Uterus (tissue), 4 donors: ENCODE results near the gene CYP27C1. TPM values are rescaled to one million over a fixed set of nuclear protein-coding genes. Genes with fewer than 3 reads are reported as not detected.
"Not testable (repeated sequence)": the region's sequence is repeated elsewhere in the genome, so short reads cannot be mapped to it uniquely, and the experiment has no call there.

Experiments
- DNase-seq, 2 donors: peaks; one replicate each; pipeline ENCODE4 v3.0.0-alpha.2; 2019 to 2020
- H3K27ac ChIP-seq, 2 donors: fragments of 200-600 bp; sonication (generic); 1 replicate in 1 of 2; 2 replicates in 1 of 2; pipeline ENCODE4 v1.5.1; 2016 to 2018
- H3K27me3 ChIP-seq, 2 donors: fragments of 200-600 bp; sonication (generic); one replicate each; pipeline ENCODE4 v1.5.1; 2018 to 2019; ENCODE audit warnings: control low read depth in 1 of 2
- H3K36me3 ChIP-seq, 2 donors: fragments of 200-600 bp; sonication (generic); one replicate each; pipeline ENCODE4 v1.5.1; 2019; ENCODE audit warnings: control low read depth in 1 of 2
- H3K4me1 ChIP-seq, 2 donors: fragments of 200-600 bp; sonication (generic); one replicate each; pipeline ENCODE4 v1.5.1; 2018 to 2019; ENCODE audit warnings: control low read depth in 1 of 2
- H3K4me3 ChIP-seq, 2 donors: fragments of 200-600 bp; sonication (generic); 1 replicate in 1 of 2; 2 replicates in 1 of 2; pipeline ENCODE4 v1.5.1; 2018 to 2019; ENCODE audit warnings: mild to moderate bottlenecking in 1 of 2
- H3K9me3 ChIP-seq, 2 donors: fragments of 200-600 bp; sonication (generic); one replicate each; pipeline ENCODE4 v1.5.1; 2019; ENCODE audit warnings: control low read depth in 1 of 2
- POLR2A ChIP-seq, 2 donors: fragments of 450-650 bp; IDR thresholded peaks; one replicate each; pipeline ENCODE4 v1.6.1; 2016; ENCODE audit warnings: antibody characterized with exemption in 2 of 2, mild to moderate bottlenecking in 1 of 2, moderate library complexity in 1 of 2
- intact Hi-C: fragments of 100-400 bp; cut with DNase I; formaldehyde crosslinking; loops from one replicate; pipeline ENCODE4 v1.15.1; 2023; ENCODE audit warnings: low total_unique reads
- total RNA-seq, 4 donors: library from RNA; depleted of rRNA in 3 of 4; stranded (reverse); fragments of >200 nt in 3 of 4; gene quantifications; one replicate each; pipeline versions ENCODE4 v1.1.0 to v1.2.4, GENCODE V29; 2014 to 2023
- TF ChIP-seq, protein P1 (sequence below), 4 experiments: fragments of 200-600 bp in 2 of 4; fragments of 450-650 bp in 2 of 4; sonication (generic) in 2 of 4; IDR thresholded peaks; one replicate each; pipeline ENCODE4 v1.5.1; 2016 to 2019; ENCODE audit warnings: antibody characterized with exemption in 4 of 4, mild to moderate bottlenecking in 2 of 4, moderate library complexity in 1 of 4
- donor health status: DM: yes; HTN: yes; CAD: no.

The CYP27C1 gene
- total RNA-seq, 4 donors from 2014 or later = 1.2 to 7.1 TPM; not detected in 2

DNA sequence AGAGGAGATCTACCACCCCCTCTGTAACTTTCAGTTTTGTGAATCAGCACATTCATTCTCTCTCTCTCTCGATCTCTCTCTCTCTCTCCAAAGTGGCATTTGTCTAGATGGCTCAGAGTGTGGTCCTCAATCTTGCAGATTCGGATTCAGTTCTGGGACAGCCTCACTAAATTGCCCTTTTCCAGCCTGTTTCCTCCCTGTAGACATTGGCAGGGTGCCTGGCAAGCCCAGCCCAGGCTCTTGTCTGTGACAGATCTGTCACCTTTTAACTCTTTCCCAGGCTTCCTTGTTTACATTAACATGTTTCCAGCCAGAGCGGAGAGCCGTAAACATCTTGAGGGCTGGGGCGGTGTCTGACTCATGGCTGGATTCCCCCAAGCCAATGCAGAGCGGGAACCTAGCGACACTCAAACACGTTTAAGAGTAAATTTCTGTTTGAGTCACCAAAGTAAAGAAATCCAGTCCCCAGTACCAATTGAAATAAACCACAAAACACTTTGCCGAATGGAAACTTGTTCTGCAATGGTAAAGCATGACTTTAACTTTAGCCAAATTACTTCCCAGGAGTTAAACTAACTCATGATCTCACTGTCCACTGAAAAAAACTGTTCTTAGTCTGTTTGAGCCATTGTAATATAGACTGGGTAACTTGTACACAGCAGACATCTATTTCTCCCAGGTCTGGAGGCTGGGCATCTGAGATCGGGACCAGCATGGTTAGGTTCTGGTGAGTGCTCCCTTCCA, 6.6 kb upstream of the CYP27C1 start:
- Histone ChIP-seq H3K9me3 (no peaks in the 10 kb centered on the region), H3K4me1 (no peaks in the 10 kb centered on the region), H3K4me3 (no peak overlapping the region), H3K27ac (no peak overlapping the region), H3K36me3 (no peaks in the 10 kb centered on the region), H3K27me3 (no peaks in the 10 kb centered on the region)
- intact Hi-C loops = no loop called here
- no peak for DNase-seq
- no peak for TF ChIP-seq POLR2A (IDR thresholded peaks at IDR 0.05)
- TF ChIP-seq, protein P1, sequence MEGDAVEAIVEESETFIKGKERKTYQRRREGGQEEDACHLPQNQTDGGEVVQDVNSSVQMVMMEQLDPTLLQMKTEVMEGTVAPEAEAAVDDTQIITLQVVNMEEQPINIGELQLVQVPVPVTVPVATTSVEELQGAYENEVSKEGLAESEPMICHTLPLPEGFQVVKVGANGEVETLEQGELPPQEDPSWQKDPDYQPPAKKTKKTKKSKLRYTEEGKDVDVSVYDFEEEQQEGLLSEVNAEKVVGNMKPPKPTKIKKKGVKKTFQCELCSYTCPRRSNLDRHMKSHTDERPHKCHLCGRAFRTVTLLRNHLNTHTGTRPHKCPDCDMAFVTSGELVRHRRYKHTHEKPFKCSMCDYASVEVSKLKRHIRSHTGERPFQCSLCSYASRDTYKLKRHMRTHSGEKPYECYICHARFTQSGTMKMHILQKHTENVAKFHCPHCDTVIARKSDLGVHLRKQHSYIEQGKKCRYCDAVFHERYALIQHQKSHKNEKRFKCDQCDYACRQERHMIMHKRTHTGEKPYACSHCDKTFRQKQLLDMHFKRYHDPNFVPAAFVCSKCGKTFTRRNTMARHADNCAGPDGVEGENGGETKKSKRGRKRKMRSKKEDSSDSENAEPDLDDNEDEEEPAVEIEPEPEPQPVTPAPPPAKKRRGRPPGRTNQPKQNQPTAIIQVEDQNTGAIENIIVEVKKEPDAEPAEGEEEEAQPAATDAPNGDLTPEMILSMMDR (IDR thresholded peaks at IDR 0.05) = no peak

DNA sequence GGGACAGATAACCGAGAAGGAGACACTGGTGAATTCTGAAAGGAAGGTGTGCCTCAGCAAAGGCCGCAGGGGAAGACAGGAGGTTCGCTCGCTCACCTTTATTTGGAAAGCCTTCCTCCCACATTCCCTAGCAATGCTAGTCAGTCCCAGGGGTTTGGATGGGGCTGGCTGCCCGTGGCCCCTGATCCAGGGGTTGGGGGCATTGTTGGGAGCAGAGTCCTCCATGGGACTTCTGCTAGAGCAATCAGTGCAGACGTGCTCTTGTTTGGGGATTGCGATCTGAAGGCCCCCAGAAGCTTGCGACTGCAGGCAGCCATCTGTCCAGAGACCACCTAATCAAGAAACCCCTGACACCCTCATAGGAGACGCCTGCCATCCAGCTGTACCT, 6.0 kb upstream of the CYP27C1 start:
- TF ChIP-seq POLR2A (IDR thresholded peaks at IDR 0.05) = no peak
- TF ChIP-seq, protein P1 (IDR thresholded peaks at IDR 0.05) = no peak
- no peak overlapping the region for H3K27ac ChIP-seq
- H3K27me3 ChIP-seq = no peaks in the 10 kb centered on the region
- H3K9me3 ChIP-seq = no peaks in the 10 kb centered on the region
- no peak for DNase-seq
- intact Hi-C loops = no loop called here
- H3K36me3 ChIP-seq = no peaks in the 10 kb centered on the region
- H3K4me3 ChIP-seq = no peak overlapping the region
- no peaks in the 10 kb centered on the region for H3K4me1 ChIP-seq

DNA sequence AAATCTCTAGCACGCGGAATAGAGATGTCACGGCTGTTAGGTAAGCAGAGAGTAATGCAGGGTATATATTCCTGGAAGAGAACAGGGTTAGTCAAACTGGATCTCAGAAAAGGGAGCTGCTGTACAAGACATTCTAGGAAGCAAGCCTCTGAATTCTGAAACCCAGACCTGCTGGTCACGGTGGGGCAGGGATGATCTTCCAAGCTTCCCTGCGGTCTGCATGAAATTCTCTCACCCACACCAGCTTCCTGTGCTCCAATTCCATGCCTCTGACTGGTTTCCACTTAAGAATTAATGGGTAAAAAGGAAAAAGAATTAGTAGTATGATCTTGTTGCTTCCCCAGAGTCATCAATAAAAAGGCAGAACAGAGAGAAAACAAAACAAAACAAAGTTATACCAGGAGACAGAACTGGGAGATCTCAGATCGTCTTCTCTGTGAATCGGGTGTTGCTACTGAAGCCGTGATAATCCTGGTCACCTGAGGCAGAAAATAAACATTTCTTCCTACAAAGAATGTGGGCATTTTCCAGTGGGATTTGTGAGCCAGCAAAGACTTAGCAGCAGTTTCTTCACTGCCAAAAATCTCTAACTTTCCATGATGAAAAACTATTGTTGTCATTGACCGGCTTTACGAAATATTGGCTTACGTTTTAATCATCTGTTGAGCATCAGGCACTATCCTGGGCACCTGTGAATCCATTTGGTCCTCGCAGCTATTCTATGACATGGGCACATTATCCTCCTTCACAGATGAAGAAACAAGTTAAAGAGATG, 5.3 kb upstream of the CYP27C1 start:
- Histone ChIP-seq H3K36me3 (no peaks in the 10 kb centered on the region), H3K4me1 (peaks cover 0 to 5% of the 10 kb centered on the region in 2 donors), H3K27ac (no peak overlapping the region), H3K4me3 (no peak overlapping the region), H3K27me3 (no peaks in the 10 kb centered on the region), H3K9me3 (no peaks in the 10 kb centered on the region)
- intact Hi-C loops = no loop called here
- DNase-seq = no peak
- TF ChIP-seq, protein P1 (IDR thresholded peaks at IDR 0.05) = no peak
- TF ChIP-seq POLR2A (IDR thresholded peaks at IDR 0.05) = no peak

DNA sequence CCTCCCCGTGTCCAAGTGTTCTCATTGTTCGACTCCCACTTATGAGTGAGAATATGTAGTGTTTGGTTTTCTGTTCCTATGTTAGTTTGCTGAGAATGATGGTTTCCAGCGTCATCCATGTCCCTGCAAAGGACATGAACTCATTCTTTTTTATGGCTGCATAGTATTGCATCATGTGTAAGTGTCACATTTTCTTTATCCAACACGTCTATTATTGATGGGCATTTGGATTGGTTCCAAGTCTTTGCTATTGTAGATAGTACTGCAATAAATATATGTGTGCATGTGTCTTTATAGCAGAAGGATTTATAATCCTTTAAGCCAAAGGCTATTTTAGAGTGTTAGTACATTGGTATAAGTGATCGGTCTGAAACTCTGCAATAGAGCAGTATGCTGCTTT, 4.0 kb upstream of the CYP27C1 start:
- H3K36me3 ChIP-seq, H3K27ac ChIP-seq, H3K27me3 ChIP-seq, H3K4me1 ChIP-seq, intact Hi-C loops, H3K9me3 ChIP-seq, DNase-seq, H3K4me3 ChIP-seq: not testable (repeated sequence)

DNA sequence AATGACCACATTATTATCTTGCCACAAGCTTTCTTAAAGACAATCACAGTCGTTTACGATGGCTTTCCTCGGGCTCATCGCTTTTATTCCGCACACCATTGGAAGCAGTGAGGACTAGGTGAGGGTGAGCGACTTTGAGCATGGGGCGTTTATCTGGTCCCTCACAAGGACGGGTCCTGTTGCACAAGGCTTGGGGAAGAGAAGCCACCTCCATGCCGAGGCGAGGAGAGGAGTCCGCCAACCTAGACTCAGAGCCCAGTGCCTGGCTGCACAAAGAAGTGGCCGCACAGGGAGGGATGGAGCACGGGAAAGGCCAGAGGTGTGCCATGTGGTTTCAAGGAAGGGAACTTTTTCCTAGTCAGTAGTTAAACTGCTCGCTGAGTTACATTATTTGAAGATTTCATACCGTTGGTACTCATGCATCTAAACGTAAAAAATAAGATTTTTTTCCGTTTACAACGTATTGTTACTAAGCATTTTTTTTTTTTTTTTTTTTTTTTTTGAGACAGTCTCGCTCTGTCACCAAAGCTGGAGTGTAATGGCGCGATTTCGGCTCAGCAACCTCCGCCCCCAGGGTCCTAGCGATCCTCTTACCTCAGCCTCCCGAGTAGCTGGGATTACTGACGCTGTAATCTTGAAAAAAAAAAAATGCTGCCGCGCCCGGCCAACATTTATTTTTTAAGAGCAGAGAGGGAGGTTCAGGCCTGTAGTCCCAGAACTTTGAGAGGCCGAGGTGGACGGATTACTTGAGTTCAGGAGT, 849 bp upstream of the CYP27C1 start:
- Histone ChIP-seq H3K4me3 (no peak overlapping the region), H3K9me3 (no peaks in the 10 kb centered on the region), H3K4me1 (peaks cover 0 to 17% of the 10 kb centered on the region in 2 donors), H3K36me3 (no peaks in the 10 kb centered on the region), H3K27ac (no peak overlapping the region), H3K27me3 (peaks cover 6 to 7% of the 10 kb centered on the region in 2 donors)
- intact Hi-C loops = no loop called here
- no peak for DNase-seq
- TF ChIP-seq, protein P1 (IDR thresholded peaks at IDR 0.05) = no peak
- TF ChIP-seq POLR2A (IDR thresholded peaks at IDR 0.05) = no peak
